NOMO-1 (cell line): Measurements from ENCODE around the gene RYR2.

Source experiments
- DNase-seq, 2 experiments: peaks; one replicate each; lab custom pipeline; 2025; ENCODE audit not compliant: unreplicated experiment in 2 of 2; lab: John Stamatoyannopoulos, UW

The RYR2 gene

GRCh38 chr1:237031480-237031879 lies 10.5 kb upstream of the RYR2 start:
- DNase-seq = no peak

DNA sequence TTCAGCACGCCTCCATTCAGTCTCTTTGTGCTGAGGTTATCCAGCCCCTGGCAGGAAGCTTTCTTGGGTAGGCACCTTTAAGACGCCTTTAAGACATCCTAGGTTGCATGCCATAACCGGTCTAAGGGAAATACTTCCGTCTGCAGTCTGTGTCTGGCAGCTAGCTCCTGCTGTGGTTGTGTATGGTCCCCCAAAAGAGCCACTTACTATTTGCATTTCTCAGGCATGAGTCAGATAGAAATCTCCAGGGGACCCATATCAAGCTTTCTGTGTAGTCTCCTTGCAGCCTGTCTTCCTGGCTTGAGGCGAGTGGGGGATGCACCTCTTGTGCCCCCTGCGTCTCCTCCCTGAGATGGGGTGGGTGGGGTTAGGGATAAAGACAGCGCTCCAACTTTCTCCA lies 10.0 kb upstream of the RYR2 start:
- no peak for DNase-seq

- DNase-seq = no peak
Measured at GRCh38 chr1:237033061-237033460, 8.9 kb upstream of the RYR2 start.

DNA sequence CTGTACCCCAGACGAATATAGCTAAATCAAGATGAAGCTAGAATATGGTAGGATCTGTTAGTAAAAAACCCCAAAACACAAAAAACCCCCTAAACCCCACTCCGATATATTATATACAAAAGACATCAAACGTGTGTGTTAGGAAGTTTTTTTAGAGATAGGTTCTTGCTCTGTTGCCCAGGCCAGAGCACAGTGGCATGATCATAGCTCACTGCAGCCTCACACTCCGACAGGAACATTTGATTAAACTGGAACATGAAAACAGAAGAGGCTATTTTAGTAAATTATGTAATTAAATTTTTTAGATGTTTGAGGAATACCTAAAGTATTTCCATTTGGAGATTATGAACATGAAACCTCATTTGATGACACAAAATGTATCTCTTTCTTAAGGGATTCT lies 8.2 kb upstream of the RYR2 start:
- DNase-seq = no peak

- no peak for DNase-seq
Measured at GRCh38 chr1:237035759-237036158, 6.2 kb upstream of the RYR2 start.

- DNase-seq = no peak
Measured at GRCh38 chr1:237038211-237038610, 3.8 kb upstream of the RYR2 start.

GRCh38 chr1:237040823-237041222 lies 1.2 kb upstream of the RYR2 start:
- DNase-seq = no peak

DNA sequence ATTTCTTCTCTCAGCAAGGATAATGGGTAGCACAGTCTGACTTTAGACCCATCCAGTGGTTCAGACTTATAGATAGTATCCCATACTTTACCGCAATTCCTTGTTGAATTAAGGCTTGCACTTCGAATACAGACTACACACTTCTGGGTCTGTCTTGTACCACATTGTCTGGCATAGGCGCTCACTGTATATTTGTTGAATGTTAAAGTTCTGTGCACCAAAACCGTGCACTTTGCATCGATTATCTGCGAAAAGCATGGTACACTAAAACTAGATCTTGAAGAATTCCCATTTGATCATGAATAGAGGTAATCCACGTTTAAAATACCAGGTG lies 556 bp upstream of the RYR2 start:
- DNase-seq = no peak

- DNase-seq = no peak
Measured at GRCh38 chr1:237042526-237042891, 525 bp downstream of the RYR2 start.

GRCh38 chr1:237042892-237043576 lies 1.1 kb downstream of the RYR2 start:
- no peak for DNase-seq

DNA sequence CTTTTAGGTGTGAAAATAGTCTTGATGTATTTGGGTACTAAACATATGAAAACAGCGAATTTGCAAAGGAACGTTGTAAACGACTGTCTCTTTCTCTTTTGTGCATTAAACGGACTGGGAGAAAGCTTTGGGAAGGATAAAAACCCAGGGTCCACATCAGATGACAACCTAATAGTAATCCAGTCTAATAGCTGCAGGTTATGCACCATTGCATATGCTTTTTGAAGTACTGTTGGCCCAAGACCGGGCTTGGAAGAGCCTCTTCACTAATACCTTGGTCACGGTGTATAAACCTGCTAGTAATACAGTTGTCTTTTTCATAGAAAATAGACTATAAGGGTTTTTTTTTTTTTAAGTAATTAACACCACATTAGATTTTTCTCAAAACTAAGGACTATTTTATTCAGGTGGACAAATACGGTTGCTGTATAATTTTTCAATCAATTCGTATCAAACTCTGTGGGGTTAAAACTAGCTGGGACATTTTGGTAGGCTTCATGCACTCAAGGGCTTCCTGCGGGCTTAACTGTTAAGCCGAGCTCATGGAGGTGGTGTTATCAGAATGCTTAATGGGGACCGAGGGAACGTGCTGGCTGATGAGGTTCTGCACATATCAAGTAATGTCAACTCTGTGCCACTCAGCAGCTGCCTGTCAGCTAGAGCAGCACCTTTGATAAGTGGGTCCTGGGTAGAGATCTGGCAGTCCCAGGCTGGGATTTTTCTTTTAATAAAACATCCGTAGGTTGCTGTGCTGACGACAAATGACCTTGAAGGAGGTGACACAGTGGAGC lies 2.1 kb downstream of the RYR2 start:
- DNase-seq = no peak

GRCh38 chr1:237045278-237046016 lies 3.5 kb downstream of the RYR2 start:
- DNase-seq = no peak

DNA sequence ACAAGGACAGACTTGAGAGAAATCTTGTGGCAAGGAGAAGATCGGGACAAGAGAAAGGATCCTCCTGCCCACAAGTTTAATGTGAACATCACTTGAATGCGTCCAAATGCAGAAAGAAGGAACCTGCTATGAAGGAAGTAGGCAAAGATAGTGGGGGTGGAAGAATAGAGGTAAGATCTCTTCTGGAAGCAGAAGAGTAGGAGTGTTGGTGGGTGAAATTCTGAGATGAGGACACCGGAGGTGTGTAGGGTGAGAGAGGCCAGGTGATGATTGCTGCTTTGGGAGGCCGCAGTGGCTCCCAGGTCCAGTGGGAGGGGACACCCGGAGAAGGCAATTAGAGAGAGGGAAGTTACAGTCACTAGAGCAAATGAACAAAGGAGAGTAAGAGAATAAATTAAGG lies 6.8 kb downstream of the RYR2 start:
- no peak for DNase-seq

DNA sequence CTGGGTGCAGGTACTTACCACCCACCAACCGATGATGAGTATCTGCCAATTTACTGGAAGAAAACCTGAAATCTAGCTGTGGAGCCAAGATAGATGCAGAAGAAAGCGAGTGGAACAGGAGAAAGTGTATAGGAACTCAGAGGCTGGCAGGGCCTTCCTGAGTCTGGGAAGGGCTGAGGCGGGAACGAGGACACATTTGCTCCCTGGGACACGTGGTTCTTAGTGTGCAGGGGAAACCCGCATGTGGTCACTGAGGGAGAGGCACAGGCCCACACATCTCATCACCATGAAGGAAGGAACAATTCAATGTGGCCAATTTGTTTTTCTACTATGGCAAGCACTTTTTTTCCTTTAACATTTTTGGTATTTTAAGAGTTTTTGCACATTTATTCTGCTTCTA lies 8.2 kb downstream of the RYR2 start:
- no peak for DNase-seq

DNA sequence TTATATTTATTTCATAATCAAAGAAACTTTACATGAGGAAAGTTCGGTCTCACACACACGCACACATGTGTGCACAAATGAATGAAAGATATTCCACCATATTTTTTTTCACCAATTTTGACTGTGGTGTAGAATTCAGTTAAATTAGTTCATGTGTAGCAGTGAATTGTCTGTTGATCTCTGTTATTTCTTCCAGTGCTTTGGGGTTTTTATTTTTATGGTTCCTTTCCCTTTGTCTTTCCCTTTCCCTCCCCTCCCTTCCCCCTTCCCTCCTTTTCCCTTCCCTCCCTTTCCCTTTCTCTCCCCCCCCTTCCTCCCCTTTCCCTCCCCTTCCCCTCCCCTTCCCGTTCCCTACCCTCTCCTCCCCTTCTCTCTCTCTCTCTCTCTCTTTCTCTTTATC lies 8.9 kb downstream of the RYR2 start:
- no peak for DNase-seq

DNA sequence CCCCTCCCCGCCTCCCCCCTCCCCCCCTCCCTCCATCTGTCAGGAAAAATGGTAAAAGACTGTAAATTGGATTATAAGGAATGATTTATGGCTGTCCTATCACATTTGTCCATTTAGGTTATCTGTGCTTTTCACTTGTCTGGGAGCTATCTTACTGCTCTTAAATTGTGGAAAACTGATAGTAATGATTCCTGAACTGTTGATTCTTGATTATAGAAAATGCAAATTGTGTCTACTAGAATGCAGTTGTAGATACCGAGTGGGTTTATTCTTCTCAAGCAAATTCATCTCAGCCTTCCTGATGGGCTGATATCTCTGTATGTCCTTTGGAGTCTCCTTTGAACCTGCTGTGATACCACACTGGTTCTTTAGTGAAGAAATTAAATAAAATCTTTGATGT lies 12.3 kb downstream of the RYR2 start:
- no peak for DNase-seq

DNA sequence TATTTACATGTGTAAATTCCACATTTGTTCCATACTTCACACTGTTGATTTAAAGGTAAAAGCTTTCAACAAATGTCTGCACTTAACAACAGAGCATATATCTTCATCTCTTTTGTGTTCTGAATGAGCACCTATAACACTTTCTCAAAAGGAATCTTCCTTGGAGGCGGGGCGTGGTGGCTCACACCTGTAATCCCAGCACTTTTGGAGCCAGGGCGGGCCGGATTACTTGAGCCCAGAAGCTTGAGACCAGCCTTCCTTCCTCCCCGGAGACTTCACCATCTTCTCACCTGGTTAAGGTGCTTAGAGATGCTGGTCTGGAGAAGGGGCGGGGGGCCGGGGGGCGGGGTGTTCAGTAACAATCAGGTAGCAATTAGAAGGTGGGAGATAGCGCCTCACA lies 16.5 kb downstream of the RYR2 start:
- no peak for DNase-seq

DNA sequence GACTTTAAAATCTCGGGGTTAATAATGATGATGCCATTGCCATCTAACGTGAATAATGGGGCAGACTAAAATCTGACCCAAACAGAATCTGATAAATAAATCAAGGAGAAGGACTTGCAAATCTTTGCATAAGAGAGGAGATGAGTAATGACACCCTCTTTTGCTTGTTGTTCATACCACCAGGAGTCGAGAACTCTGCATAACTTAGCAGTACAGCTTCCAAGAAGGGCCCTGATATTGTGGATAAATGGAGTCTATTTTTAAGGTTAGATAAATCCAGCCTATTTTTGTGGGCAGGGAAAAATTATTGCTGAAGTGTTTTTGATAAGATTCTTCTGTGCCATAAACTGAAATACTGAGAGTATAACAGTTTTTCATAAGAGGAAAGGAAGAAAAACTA lies 17.3 kb downstream of the RYR2 start:
- no peak for DNase-seq

GRCh38 chr1:237062976-237063375 lies 21.0 kb downstream of the RYR2 start:
- no peak for DNase-seq

DNA sequence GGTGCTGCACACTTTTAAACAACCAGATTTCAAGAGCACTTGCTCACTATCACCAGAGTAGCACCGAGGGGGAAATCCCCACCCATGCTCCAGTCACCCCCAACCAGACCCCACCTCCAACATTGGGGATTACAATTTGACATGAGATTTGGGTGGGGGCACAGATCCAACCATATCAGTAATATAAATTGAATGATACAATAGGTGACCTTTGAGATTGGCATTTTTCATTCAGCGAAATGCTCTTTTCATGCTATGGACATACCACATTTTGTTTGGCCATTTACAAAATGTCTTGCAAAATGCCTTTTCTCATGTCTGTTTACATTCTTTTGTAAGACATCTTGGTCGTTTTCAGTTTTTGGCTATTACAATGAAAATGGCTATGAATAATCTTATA lies 23.9 kb downstream of the RYR2 start:
- no peak for DNase-seq

- DNase-seq = no peak
Measured at GRCh38 chr1:237070519-237070918, 28.5 kb downstream of the RYR2 start.
